ENCODE data around the gene INPP5A.
"Not testable (repeated sequence)": the region's sequence is repeated elsewhere in the genome, so short reads cannot be mapped to it uniquely, and the experiment has no call there.

DNA sequence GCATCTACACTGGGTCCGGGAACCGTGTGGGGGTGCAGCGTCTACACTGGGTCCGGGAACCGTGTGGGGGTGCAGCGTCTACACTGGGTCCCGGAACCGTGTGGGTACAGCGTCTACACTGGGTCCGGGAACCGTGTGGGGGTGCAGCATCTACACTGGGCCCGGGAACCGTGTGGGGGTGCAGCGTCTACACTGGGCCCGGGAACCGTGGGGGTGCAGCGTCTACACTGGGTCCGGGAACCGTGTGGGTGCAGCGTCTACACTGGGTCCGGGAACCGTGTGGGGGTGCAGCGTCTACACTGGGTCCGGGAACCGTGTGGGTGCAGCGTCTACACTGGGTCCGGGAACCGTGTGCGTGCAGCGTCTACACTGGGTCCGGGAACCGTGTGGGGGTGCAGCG, 254.5 kb downstream of the INPP5A start:
- TF ChIP-seq, protein P1, sequence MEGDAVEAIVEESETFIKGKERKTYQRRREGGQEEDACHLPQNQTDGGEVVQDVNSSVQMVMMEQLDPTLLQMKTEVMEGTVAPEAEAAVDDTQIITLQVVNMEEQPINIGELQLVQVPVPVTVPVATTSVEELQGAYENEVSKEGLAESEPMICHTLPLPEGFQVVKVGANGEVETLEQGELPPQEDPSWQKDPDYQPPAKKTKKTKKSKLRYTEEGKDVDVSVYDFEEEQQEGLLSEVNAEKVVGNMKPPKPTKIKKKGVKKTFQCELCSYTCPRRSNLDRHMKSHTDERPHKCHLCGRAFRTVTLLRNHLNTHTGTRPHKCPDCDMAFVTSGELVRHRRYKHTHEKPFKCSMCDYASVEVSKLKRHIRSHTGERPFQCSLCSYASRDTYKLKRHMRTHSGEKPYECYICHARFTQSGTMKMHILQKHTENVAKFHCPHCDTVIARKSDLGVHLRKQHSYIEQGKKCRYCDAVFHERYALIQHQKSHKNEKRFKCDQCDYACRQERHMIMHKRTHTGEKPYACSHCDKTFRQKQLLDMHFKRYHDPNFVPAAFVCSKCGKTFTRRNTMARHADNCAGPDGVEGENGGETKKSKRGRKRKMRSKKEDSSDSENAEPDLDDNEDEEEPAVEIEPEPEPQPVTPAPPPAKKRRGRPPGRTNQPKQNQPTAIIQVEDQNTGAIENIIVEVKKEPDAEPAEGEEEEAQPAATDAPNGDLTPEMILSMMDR (IDR thresholded peaks at IDR 0.05; ENCODE audit: poor library complexity), result not testable (repeated sequence)
- TF ChIP-seq EZH2phosphoT487 (IDR thresholded peaks at IDR 0.05; ENCODE audit: low read depth, severe bottlenecking, unreplicated experiment), result not testable (repeated sequence)
